GM12872 (cell line): Measurements from ENCODE around the gene PPP1R3C.

ENCODE experiments used
- TF ChIP-seq, protein P1 (sequence below): IDR thresholded peaks from 3 replicates; pipeline ENCODE4 v1.5.1; 2011; ENCODE audit warnings: low read depth, mild to moderate bottlenecking, low read length, moderate library complexity; ENCODE audit not compliant: insufficient read depth

PPP1R3C gene

DNA sequence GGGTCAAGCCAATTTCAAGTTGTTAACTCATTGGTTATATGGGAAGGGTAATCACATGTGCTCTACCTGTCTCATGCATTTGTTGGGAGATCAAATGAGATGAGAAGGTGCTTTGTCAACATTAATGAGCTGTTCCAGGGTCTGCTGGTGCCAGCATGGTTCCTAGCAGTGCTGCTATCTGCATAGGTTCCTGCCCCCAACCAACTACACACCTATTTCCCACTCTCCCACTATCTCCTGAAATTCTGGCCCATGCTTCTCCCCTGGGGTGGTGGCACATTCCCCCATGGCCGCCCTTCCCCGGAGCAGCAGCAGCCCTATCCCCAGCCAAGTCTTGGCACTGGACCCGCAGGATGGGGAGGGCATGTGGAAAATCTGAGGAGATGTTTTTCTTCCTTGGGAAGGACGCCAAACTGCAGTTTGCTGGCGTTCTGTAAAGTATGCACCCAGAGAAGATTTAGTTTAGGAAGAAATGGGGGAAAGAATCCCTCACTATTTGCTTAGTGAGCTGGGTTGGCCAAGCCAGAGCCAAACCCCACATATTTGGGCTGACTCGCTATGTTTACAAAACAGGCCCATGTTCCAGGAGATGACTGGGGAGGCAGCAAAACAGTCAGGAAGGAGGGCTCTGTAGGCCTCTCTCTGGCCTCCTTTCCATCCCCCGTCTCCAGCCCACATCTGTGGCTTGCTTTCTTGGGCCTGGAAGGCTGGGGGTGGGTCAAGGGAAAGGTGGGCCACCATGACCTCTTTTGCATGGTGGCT is 42.5 kb downstream of the PPP1R3C start:
- TF ChIP-seq, protein P1, sequence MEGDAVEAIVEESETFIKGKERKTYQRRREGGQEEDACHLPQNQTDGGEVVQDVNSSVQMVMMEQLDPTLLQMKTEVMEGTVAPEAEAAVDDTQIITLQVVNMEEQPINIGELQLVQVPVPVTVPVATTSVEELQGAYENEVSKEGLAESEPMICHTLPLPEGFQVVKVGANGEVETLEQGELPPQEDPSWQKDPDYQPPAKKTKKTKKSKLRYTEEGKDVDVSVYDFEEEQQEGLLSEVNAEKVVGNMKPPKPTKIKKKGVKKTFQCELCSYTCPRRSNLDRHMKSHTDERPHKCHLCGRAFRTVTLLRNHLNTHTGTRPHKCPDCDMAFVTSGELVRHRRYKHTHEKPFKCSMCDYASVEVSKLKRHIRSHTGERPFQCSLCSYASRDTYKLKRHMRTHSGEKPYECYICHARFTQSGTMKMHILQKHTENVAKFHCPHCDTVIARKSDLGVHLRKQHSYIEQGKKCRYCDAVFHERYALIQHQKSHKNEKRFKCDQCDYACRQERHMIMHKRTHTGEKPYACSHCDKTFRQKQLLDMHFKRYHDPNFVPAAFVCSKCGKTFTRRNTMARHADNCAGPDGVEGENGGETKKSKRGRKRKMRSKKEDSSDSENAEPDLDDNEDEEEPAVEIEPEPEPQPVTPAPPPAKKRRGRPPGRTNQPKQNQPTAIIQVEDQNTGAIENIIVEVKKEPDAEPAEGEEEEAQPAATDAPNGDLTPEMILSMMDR = no peak

DNA sequence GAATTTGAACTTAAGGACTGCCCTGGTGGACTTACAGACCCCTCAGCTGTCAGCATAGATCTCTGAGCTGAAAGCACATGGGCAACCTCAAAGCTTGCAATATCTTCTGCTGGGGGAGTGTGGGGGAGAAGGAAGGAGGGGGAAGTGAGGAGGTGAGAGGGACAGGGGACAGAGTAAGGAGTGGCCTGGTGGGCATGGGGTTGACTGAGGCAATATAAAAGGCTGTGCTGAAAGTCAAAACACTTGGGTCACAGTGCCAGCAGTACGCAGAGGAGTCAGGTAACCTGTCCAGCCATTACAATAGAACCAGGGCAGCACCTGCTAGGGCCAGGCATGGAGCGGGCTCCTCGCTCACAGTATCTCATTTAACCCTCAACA is 43.2 kb downstream of the PPP1R3C start:
- TF ChIP-seq, protein P1 = no peak

DNA sequence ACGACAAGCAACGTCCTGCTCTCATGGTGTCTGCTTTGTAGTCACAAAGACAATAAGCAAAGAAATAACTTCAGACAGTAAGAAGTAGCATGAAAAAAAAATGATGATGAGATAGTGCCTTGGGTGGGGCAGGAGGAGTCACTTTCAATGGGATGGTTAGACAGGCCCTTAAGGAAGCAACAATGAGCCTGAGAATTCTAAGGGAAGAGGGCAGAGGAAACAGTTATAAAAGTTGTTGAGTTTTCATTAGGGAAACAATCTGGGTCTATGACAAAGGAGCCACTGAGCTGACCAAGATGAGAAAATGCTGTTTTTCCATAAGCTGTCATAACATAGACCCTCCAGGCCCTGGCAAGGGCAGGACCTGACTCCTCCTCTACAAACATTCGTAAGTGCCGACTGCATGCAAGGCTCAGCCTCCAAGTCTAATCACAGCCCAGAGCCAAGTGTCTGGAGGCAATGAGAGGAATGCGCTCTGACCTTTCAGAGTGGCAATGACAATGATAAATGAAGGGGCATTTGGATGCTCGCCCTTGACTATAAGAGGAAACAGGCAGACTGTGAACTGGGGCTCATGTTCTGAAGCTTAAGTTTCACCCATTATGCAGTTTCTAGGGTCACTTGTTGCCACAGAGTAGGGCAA is 43.7 kb downstream of the PPP1R3C start:
- TF ChIP-seq, protein P1 = no peak

DNA sequence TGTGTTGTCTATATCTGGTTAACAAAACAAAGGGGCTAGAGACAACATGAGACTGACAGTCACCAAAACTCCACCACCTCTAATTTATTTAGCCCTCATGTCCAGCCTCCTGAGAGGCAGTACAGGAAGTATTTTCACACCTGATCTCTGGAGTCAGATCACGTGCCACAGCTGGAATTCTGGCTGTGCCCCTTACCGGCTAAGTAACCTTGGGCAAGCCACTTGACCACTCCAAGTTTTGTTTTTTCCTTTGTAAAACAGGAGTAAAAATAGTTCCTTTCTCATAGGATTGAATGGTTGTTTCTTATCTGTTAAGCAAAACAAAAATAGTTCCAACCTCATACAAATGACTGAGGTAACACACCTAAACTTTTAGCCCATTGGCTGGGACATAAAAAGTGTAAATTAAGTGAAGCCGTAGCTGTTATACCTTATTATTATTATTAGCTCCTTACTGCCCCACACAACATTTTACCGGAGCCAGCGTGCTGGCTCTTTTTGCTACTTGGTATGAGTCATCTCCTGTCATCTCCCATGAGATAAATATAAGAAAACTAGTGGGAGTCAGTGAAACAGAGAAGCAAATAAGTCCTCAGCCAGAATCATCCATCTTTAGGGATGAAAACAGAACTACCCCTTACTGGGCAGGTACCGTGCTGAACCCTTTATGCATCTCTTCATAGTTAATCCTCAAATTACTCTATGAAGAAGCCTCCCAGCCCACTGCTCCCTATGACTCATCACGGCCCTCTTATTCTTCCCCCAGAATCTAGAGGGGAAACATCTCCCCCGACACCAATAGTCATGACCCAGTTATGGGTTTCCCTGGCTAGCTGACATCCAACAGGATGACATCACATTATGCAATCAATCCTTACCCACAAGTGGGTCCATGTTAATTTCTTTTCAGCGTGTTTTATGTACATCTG is 44.9 kb downstream of the PPP1R3C start:
- TF ChIP-seq, protein P1 = no peak

DNA sequence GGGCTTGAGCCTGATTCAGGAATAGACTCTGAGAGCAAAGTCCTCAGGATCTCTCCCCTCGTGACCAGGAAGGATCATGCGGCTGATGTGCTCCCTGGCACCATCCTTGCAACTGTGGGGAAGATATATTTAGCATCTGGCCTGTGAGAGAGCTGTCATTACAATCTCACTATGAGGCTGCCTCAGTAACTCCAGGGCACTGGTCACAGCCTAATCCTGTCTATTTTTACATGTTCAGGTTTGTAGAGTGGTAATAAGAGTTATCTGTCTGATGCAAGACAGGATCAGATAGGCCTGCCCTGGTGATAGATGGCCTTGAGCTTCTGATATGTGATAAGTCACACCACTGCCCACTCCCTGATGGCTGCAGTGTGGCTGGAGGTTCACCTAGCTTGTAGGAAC is 50.7 kb downstream of the PPP1R3C start:
- TF ChIP-seq, protein P1 = no peak

DNA sequence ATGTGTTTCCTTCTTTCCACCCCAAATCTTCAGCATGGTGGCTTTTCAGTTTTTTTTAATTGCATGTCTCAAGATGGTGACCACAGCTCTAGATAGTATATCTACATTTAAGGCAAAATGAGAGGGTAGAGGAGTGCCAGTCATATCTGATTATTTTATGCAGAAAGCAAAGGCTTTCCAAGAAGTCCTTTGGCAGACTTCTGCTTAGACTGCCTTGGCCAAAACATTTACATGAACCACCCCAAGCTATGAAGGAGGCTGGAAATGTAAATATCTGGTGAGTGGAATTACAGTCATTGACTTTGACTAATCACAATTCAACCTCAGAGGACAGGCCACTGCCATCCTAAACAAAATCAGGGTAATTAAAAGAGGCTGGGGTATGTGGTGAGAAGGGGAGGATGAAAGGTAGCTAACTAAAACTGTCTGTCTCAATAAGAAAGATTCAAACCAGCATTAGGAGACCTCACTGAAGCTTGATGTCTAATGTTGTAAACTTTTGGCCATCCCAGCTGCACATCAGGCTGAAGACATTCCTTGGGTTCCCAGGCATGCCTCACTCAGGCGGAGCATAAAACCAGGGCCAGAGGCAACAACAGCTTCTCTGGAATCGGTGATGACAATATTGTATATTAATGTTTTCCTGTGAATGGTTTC is 53.4 kb downstream of the PPP1R3C start:
- TF ChIP-seq, protein P1 = no peak
